ENCODE data around the gene DTNB. TPM values are rescaled to one million over a fixed set of nuclear protein-coding genes. Genes with fewer than 3 reads are reported as not detected.

The DTNB gene
- total and polyA plus RNA-seq, 8 donors = 10.5 to 70.0 (median 33.7) TPM

- H3K4me1 ChIP-seq = peaks cover 33 to 64% (median 52%) of the 10 kb centered on the region in 4 donors
- TF ChIP-seq POLR2AphosphoS5 (IDR thresholded peaks at IDR 0.05) = no peak
- TF ChIP-seq, protein P1, sequence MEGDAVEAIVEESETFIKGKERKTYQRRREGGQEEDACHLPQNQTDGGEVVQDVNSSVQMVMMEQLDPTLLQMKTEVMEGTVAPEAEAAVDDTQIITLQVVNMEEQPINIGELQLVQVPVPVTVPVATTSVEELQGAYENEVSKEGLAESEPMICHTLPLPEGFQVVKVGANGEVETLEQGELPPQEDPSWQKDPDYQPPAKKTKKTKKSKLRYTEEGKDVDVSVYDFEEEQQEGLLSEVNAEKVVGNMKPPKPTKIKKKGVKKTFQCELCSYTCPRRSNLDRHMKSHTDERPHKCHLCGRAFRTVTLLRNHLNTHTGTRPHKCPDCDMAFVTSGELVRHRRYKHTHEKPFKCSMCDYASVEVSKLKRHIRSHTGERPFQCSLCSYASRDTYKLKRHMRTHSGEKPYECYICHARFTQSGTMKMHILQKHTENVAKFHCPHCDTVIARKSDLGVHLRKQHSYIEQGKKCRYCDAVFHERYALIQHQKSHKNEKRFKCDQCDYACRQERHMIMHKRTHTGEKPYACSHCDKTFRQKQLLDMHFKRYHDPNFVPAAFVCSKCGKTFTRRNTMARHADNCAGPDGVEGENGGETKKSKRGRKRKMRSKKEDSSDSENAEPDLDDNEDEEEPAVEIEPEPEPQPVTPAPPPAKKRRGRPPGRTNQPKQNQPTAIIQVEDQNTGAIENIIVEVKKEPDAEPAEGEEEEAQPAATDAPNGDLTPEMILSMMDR (IDR thresholded peaks at IDR 0.05) = no peak
- no peak for TF ChIP-seq POLR2A (IDR thresholded peaks at IDR 0.05)
- no peak for TF ChIP-seq EP300 (IDR thresholded peaks at IDR 0.05)
These were observed 333.0 kb downstream of the DTNB start for GRCh38 chr2:25340181-25340921.

GRCh38 chr2:25339791-25340180, 333.6 kb downstream of the DTNB start:
- intact Hi-C loops (cut with DNase I; ENCODE audit: low total_unique reads) = no loop called here
- DNase-seq = peak; percentile 51 to 77
- Histone ChIP-seq H3K27ac (peak overlapping the region; percentile 67 to 88 (median 82)), H3K4me3 (peak overlapping the region; percentile 73 to 96 (median 80)), H3K9me3 (no peaks in the 10 kb centered on the region), H3K4me1 (peaks cover 33 to 69% (median 52%) of the 10 kb centered on the region in 4 donors), H3K36me3 (no peaks in the 10 kb centered on the region), H3K27me3 (no peaks in the 10 kb centered on the region)
- TF ChIP-seq EP300 (IDR thresholded peaks at IDR 0.05) (no peak), POLR2A (IDR thresholded peaks at IDR 0.05) (no peak), POLR2AphosphoS5 (IDR thresholded peaks at IDR 0.05) (no peak)
- TF ChIP-seq, protein P1 (IDR thresholded peaks at IDR 0.05) = no peak
- WGBS, 5 donors = 7 to 46% (median 41%) methylated on average over 6 to 18 of the region's 18 CpGs

More at GRCh38 chr2:25340181-25340921, 333.0 kb downstream of the DTNB start:
- 3 to 22% (median 6%) methylated on average over 15 to 72 of the region's 73 CpGs for WGBS, 5 donors
- Histone ChIP-seq H3K27me3 (no peaks in the 10 kb centered on the region), H3K9me3 (no peaks in the 10 kb centered on the region), H3K4me3 (peak overlapping the region; percentile 73 to 96 (median 80)), H3K36me3 (no peaks in the 10 kb centered on the region), H3K27ac (peak overlapping the region; percentile 67 to 88 (median 82))
- peak in 1 of 2 donors; percentile 86 for DNase-seq
- intact Hi-C loops (cut with DNase I; ENCODE audit: low total_unique reads) = no loop called here

- intact Hi-C loops (cut with DNase I; ENCODE audit: low total_unique reads) = no loop called here
- DNase-seq = peak in 1 of 2 donors; percentile 40
- H3K27ac ChIP-seq = peak overlapping the region in 4 of 5 donors; percentile 67 to 88 (median 85)
- WGBS, 5 donors = 34 to 55% (median 46%) methylated on average over 7 to 8 of the region's 8 CpGs
- peaks cover 33 to 75% (median 54%) of the 10 kb centered on the region in 4 donors for H3K4me1 ChIP-seq
- H3K36me3 ChIP-seq = no peaks in the 10 kb centered on the region
- H3K27me3 ChIP-seq = no peaks in the 10 kb centered on the region
- TF ChIP-seq POLR2A (IDR thresholded peaks at IDR 0.05) (no peak), POLR2AphosphoS5 (IDR thresholded peaks at IDR 0.05) (no peak), EP300 (IDR thresholded peaks at IDR 0.05) (no peak)
- TF ChIP-seq, protein P1 (IDR thresholded peaks at IDR 0.05) = no peak
- no peaks in the 10 kb centered on the region for H3K9me3 ChIP-seq
- no peak overlapping the region for H3K4me3 ChIP-seq
These were observed 334.1 kb downstream of the DTNB start for GRCh38 chr2:25339211-25339674.

GRCh38 chr2:25338401-25338800, 335.0 kb downstream of the DTNB start:
- intact Hi-C loops (cut with DNase I; ENCODE audit: low total_unique reads) = no loop called here
- no peaks in the 10 kb centered on the region for H3K36me3 ChIP-seq
- no peak for DNase-seq
- no peak for TF ChIP-seq POLR2AphosphoS5 (IDR thresholded peaks at IDR 0.05)
- TF ChIP-seq, protein P1 (IDR thresholded peaks at IDR 0.05) = no peak
- TF ChIP-seq POLR2A (IDR thresholded peaks at IDR 0.05) = no peak
- no peak for TF ChIP-seq EP300 (IDR thresholded peaks at IDR 0.05)
- no peaks in the 10 kb centered on the region for H3K9me3 ChIP-seq
- H3K4me1 ChIP-seq = peaks cover 33 to 83% (median 58%) of the 10 kb centered on the region in 4 donors
- H3K27me3 ChIP-seq = no peaks in the 10 kb centered on the region
- H3K27ac ChIP-seq = peak overlapping the region in 2 of 5 donors; percentile 53 to 88
- H3K4me3 ChIP-seq = no peak overlapping the region
- 76 to 84% (median 82%) methylated on average over 13 of the region's 13 CpGs for WGBS, 5 donors
